OCI-LY7 (cell line): ENCODE data around the gene ANAPC10.

Source experiments
- CTCF ChIP-seq: fragments of 200-600 bp; sonication (generic); conservative IDR thresholded peaks from 2 replicates; pipeline ENCODE4 v1.5.1; 2014; ENCODE audit warnings: mild to moderate bottlenecking, antibody characterized with exemption, low read length, moderate library complexity, mixed read lengths
- EZH2phosphoT487 ChIP-seq: fragments of 200-600 bp; sonication (generic); IDR thresholded peaks from 2 replicates; pipeline ENCODE4 v1.6.1; 2018; ENCODE audit warnings: low read depth, borderline replicate concordance, mild to moderate bottlenecking, mixed run types, antibody characterized with exemption, low read length, moderate library complexity, mixed read lengths

- TF ChIP-seq CTCF (no peak), EZH2phosphoT487 (no peak)
Observed at GRCh38 chr4:145003675-145004074, 94.3 kb downstream of the ANAPC10 start.
